ENCODE measurements around the gene KRTAP4-3.

KRTAP4-3 gene

GRCh38 chr17:41178843-41179616 is 11.0 kb upstream of the KRTAP4-3 start:
- no peak for TF ChIP-seq CTCF (IDR thresholded peaks at IDR 0.05)

GRCh38 chr17:41178341-41178740 is 10.3 kb upstream of the KRTAP4-3 start:
- TF ChIP-seq CTCF (IDR thresholded peaks at IDR 0.05) = no peak
- H3K27me3 ChIP-seq = peaks cover 4% of the 10 kb centered on the region
- no peak overlapping the region for H3K27ac ChIP-seq
- no peaks in the 10 kb centered on the region for H3K4me1 ChIP-seq (ENCODE audit: control insufficient read depth in 1 of 2, insufficient read depth in 1 of 2, low read depth in 1 of 2, low read length in 1 of 2)
- no peaks in the 10 kb centered on the region for H3K9me3 ChIP-seq
- no peaks in the 10 kb centered on the region for H3K36me3 ChIP-seq
- H3K4me3 ChIP-seq (ENCODE audit: low read depth in 1 of 2, low read length in 1 of 2) = no peak overlapping the region

More at GRCh38 chr17:41178843-41179616, 11.0 kb upstream of the KRTAP4-3 start:
- Histone ChIP-seq H3K36me3 (no peaks in the 10 kb centered on the region), H3K4me3 (ENCODE audit: low read depth in 1 of 2, low read length in 1 of 2) (no peak overlapping the region), H3K4me1 (ENCODE audit: control insufficient read depth in 1 of 2, insufficient read depth in 1 of 2, low read depth in 1 of 2, low read length in 1 of 2) (no peaks in the 10 kb centered on the region), H3K27ac (no peak overlapping the region), H3K9me3 (no peaks in the 10 kb centered on the region), H3K27me3 (no peaks in the 10 kb centered on the region)

- no peak within 1 kb of the TSS for H3K27ac ChIP-seq
Measured at GRCh38 chr17:41177727-41178271, 9.8 kb upstream of the KRTAP4-3 start, which contains the start of gene KRTAP4-2. TSS of gene KRTAP4-2 (minus strand) at chr17:41178221. CDS start at chr17:41178164, 57 bp downstream.

GRCh38 chr17:41176744-41177387 is 8.8 kb upstream of the KRTAP4-3 start:
- no peak overlapping the region for H3K27ac ChIP-seq
- peaks cover 5% of the 10 kb centered on the region for H3K27me3 ChIP-seq
- H3K4me1 ChIP-seq (ENCODE audit: control insufficient read depth in 1 of 2, insufficient read depth in 1 of 2, low read depth in 1 of 2, low read length in 1 of 2) = no peaks in the 10 kb centered on the region

More at GRCh38 chr17:41177727-41178271, 9.8 kb upstream of the KRTAP4-3 start, which contains the start of gene KRTAP4-2:
- Histone ChIP-seq H3K27me3 (peaks cover 5% of the 10 kb centered on the region), H3K36me3 (no peaks in the 10 kb centered on the region), H3K4me3 (ENCODE audit: low read depth in 1 of 2, low read length in 1 of 2) (no peak within 1 kb of the TSS), H3K4me1 (ENCODE audit: control insufficient read depth in 1 of 2, insufficient read depth in 1 of 2, low read depth in 1 of 2, low read length in 1 of 2) (no peaks in the 10 kb centered on the region), H3K9me3 (no peaks in the 10 kb centered on the region)
- no peak for TF ChIP-seq CTCF (IDR thresholded peaks at IDR 0.05)

GRCh38 chr17:41171886-41172285 is 3.9 kb upstream of the KRTAP4-3 start:
- no peaks in the 10 kb centered on the region for H3K36me3 ChIP-seq
- H3K4me3 ChIP-seq (ENCODE audit: low read depth in 1 of 2, low read length in 1 of 2) = no peak overlapping the region
- no peaks in the 10 kb centered on the region for H3K9me3 ChIP-seq
- no peaks in the 10 kb centered on the region for H3K4me1 ChIP-seq (ENCODE audit: control insufficient read depth in 1 of 2, insufficient read depth in 1 of 2, low read depth in 1 of 2, low read length in 1 of 2)
- no peak for TF ChIP-seq CTCF (IDR thresholded peaks at IDR 0.05)
- H3K27ac ChIP-seq = no peak overlapping the region
- peaks cover 5% of the 10 kb centered on the region for H3K27me3 ChIP-seq

More at GRCh38 chr17:41176744-41177387, 8.8 kb upstream of the KRTAP4-3 start:
- Histone ChIP-seq H3K4me3 (ENCODE audit: low read depth in 1 of 2, low read length in 1 of 2) (no peak overlapping the region), H3K36me3 (no peaks in the 10 kb centered on the region), H3K9me3 (no peaks in the 10 kb centered on the region)
- no peak for TF ChIP-seq CTCF (IDR thresholded peaks at IDR 0.05)

Data from neutrophil (primary cell).